HepG2 (cell line): ENCODE results near the gene ZNF618. TPM values are rescaled to one million over a fixed set of nuclear protein-coding genes. Genes with fewer than 3 reads are reported as not detected.
A peak's percentile ranks its signal among the peaks of the same experiment; 100 is the strongest.

Source experiments
- CBX5 ChIP-seq: sonication (generic); formaldehyde crosslinking; IDR thresholded peaks from 2 replicates; pipeline ENCODE4 v1.4.0; 2020; ENCODE audit warnings: missing genetic modification reagents, borderline replicate concordance
- CEBPZ ChIP-seq: IDR thresholded peaks from 2 replicates; pipeline ENCODE4 v1.6.1; 2012; ENCODE audit warnings: low read length, improper control_type of control experiment
- EED ChIP-seq: sonication (generic); formaldehyde crosslinking; IDR thresholded peaks from 2 replicates; pipeline ENCODE4 v1.5.0; 2020; ENCODE audit warnings: mild to moderate bottlenecking, missing genetic modification reagents
- HMG20A ChIP-seq: IDR thresholded peaks from 2 replicates; pipeline ENCODE4 v1.6.1; 2016; ENCODE audit warnings: borderline replicate concordance
- HNF4G ChIP-seq, 2 experiments: sonication (generic) in 1 of 2; formaldehyde crosslinking in 1 of 2; IDR thresholded peaks; 2 replicates each; pipeline versions ENCODE4 v1.4.0 to v1.6.1; 2011 to 2020; ENCODE audit warnings: borderline replicate concordance in 2 of 2, low read depth in 2 of 2, mild to moderate bottlenecking in 2 of 2, low read length in 1 of 2, missing genetic modification reagents in 1 of 2, moderate library complexity in 1 of 2
- HOXA5 ChIP-seq: sonication (generic); formaldehyde crosslinking; IDR thresholded peaks from 2 replicates; pipeline ENCODE4 v1.4.0; 2020; ENCODE audit warnings: missing genetic modification reagents
- IKZF4 ChIP-seq: sonication (generic); formaldehyde crosslinking; IDR thresholded peaks from 2 replicates; pipeline ENCODE4 v1.5.1; 2020; ENCODE audit warnings: borderline replicate concordance, mild to moderate bottlenecking, low read depth, missing genetic modification reagents; ENCODE audit errors: not compliant biosample characterization
- KLF16 ChIP-seq, 2 experiments: sonication (generic) in 1 of 2; formaldehyde crosslinking in 1 of 2; IDR thresholded peaks; 2 replicates each; pipeline versions ENCODE4 v1.6.1 to v1.8.0; 2016 to 2023; ENCODE audit warnings: missing genetic modification reagents in 2 of 2, missing compliant biosample characterization in 1 of 2
- MAF1 ChIP-seq: sonication (generic); formaldehyde crosslinking; IDR thresholded peaks from 2 replicates; pipeline ENCODE4 v1.5.0; 2020; ENCODE audit warnings: missing genetic modification reagents, borderline replicate concordance
- MAX ChIP-seq: IDR thresholded peaks from 2 replicates; pipeline ENCODE4 v1.6.1; 2012; ENCODE audit warnings: inconsistent platforms
- MAZ ChIP-seq, 2 experiments: sonication (generic) in 1 of 2; formaldehyde crosslinking in 1 of 2; IDR thresholded peaks; 2 replicates each; pipeline versions ENCODE4 v1.5.0 to v1.6.1; 2012 to 2020; ENCODE audit warnings: low read depth in 2 of 2, mild to moderate bottlenecking in 2 of 2, borderline replicate concordance in 1 of 2, improper control_type of control experiment in 1 of 2, low read length in 1 of 2, missing genetic modification reagents in 1 of 2, moderate library complexity in 1 of 2
- MBD4 ChIP-seq: IDR thresholded peaks from 2 replicates; pipeline ENCODE4 v1.6.1; 2012; ENCODE audit warnings: low read length, inconsistent platforms, borderline replicate concordance
- MEF2D ChIP-seq: sonication (generic); formaldehyde crosslinking; IDR thresholded peaks from 2 replicates; pipeline ENCODE4 v1.5.1; 2020; ENCODE audit warnings: mild to moderate bottlenecking, missing genetic modification reagents
- MEIS2 ChIP-seq: sonication (generic); formaldehyde crosslinking; IDR thresholded peaks from 2 replicates; pipeline ENCODE4 v1.9.0; 2021; ENCODE audit warnings: mild to moderate bottlenecking, missing genetic modification reagents
- PAF1 ChIP-seq: IDR thresholded peaks from 2 replicates; pipeline ENCODE4 v1.6.1; 2016; ENCODE audit warnings: missing genetic modification reagents, missing compliant biosample characterization
- PRPF4 ChIP-seq: fragments of 200-400 bp; formaldehyde crosslinking; IDR thresholded peaks from 2 replicates; pipeline ENCODE4 v1.6.1; 2016; ENCODE audit warnings: low read length, low read depth; ENCODE audit not compliant: poor library complexity, severe bottlenecking
- RARA ChIP-seq: IDR thresholded peaks from 2 replicates; pipeline ENCODE4 v1.6.1; 2016; ENCODE audit warnings: missing genetic modification reagents, missing compliant biosample characterization
- RCOR2 ChIP-seq: IDR thresholded peaks from 2 replicates; pipeline ENCODE4 v1.6.1; 2016; ENCODE audit warnings: missing biosample characterization, missing genetic modification reagents
- TFDP2 ChIP-seq: sonication (generic); formaldehyde crosslinking; IDR thresholded peaks from 2 replicates; pipeline ENCODE4 v1.4.0; 2020; ENCODE audit warnings: missing genetic modification reagents
- ZBTB25 ChIP-seq: IDR thresholded peaks from 2 replicates; pipeline ENCODE4 v1.6.1; 2018; ENCODE audit warnings: missing genetic modification reagents
- ZNF205 ChIP-seq: IDR thresholded peaks from 2 replicates; pipeline ENCODE4 v1.6.1; 2018; ENCODE audit warnings: missing biosample characterization, missing genetic modification reagents
- ZNF34 ChIP-seq: sonication (generic); formaldehyde crosslinking; IDR thresholded peaks from 2 replicates; pipeline ENCODE4 v1.4.0; 2020; ENCODE audit warnings: mild to moderate bottlenecking, missing genetic modification reagents, borderline replicate concordance
- ZNF589 ChIP-seq: sonication (generic); formaldehyde crosslinking; conservative IDR thresholded peaks from 2 replicates; pipeline ENCODE4 v1.8.0; 2022; ENCODE audit warnings: mild to moderate bottlenecking, moderate library complexity, missing genetic modification reagents
- ZNF614 ChIP-seq: IDR thresholded peaks from 2 replicates; pipeline ENCODE4 v1.6.1; 2018; ENCODE audit warnings: missing biosample characterization, missing genetic modification reagents, inconsistent platforms, borderline replicate concordance
- polyA plus RNA-seq, 8 experiments: library from polyadenylated mRNA; depleted of rRNA in 3 of 8; stranded (reverse) in 7 of 8; unstranded in 1 of 8; fragments of >200 nt; fragmentation: Illumina TruSeq in 4 of 8; extraction: Trizol in 4 of 8; gene quantifications; 2 replicates each; pipeline versions ENCODE4 v1.2.1 to v1.2.3, GENCODE V29; 2011 to 2016; ENCODE audit warnings: low read depth in 4 of 8, missing spikeins in 1 of 8, mixed read lengths in 1 of 8; ENCODE audit not compliant: insufficient read depth in 1 of 8
- total RNA-seq, 5 experiments: library from RNA; depleted of rRNA; stranded (reverse); fragments of >200 nt; fragmentation: Illumina TruSeq; extraction: Trizol; gene quantifications; 2 replicates each; pipeline ENCODE4 v1.2.3, GENCODE V29; 2016; ENCODE audit warnings: low read depth in 1 of 5

The ZNF618 gene
- total and polyA plus RNA-seq, 2 of the 13 experiments (the other 11 are each of a cell fraction or from before 2014, with no cell fraction given): 0.07 TPM

GRCh38 chr9:114080773-114081440, 204.8 kb downstream of the ZNF618 start (continued):
- TF ChIP-seq MEIS2 (CRISPR knock-in tag) (peak; percentile 40; the same call in 1 of the 2 replicates), RARA (CRISPR knock-in tag) (peak; percentile 90), ZNF34 (CRISPR knock-in tag) (no peak), CBX5 (CRISPR knock-in tag) (peak; percentile 7; the same call in 1 of the 2 replicates), MAZ (IDR thresholded peaks at IDR 0.05; ENCODE audit: borderline replicate concordance, low read depth, low read length) (peak; percentile 92; the same call in 1 of the 2 replicates), MAZ (CRISPR knock-in tag; IDR thresholded peaks at IDR 0.05; ENCODE audit: low read depth) (peak; percentile 85), ZNF614 (CRISPR knock-in tag) (no peak), EED (CRISPR knock-in tag) (no peak), TFDP2 (no peak; the same call in 1 of the 2 replicates), HMG20A (CRISPR knock-in tag) (peak; percentile 76), PAF1 (CRISPR knock-in tag) (no peak), MAF1 (no peak), ZNF589 (no peak), MBD4 (no peak), IKZF4 (no peak), RCOR2 (CRISPR knock-in tag) (no peak; the same call in none of the 2 replicates), PRPF4 (no peak), MAX (no peak), CEBPZ (no peak), HNF4G (IDR thresholded peaks at IDR 0.05; ENCODE audit: borderline replicate concordance, low read depth, low read length) (peak; percentile 93), HNF4G (CRISPR knock-in tag; IDR thresholded peaks at IDR 0.05; ENCODE audit: borderline replicate concordance, low read depth) (peak; percentile 84), ZNF205 (CRISPR knock-in tag) (peak; percentile 60; the same call in 1 of the 2 replicates), MEF2D (peak; percentile 73), ZBTB25 (CRISPR knock-in tag) (no peak), KLF16 (CRISPR knock-in tag; IDR thresholded peaks at IDR 0.05) (peak in 1 of 2 experiments; percentile 86; a peak in 2 of 4 replicates), HOXA5 (CRISPR knock-in tag) (no peak)
